Esophagus muscularis mucosa (tissue), 3 donors: ENCODE data around the gene WDFY3.

Experiments
- POLR2A ChIP-seq: fragments of 450-650 bp; IDR thresholded peaks from one replicate; pipeline ENCODE4 v1.6.1; 2017; ENCODE audit warnings: antibody characterized with exemption, moderate library complexity, mild to moderate bottlenecking, low read depth
- TF ChIP-seq, protein P1 (sequence below), 3 experiments: fragments of 200-600 bp in 2 of 3; fragments of 450-650 bp in 1 of 3; sonication (generic) in 2 of 3; IDR thresholded peaks; one replicate each; pipeline ENCODE4 v1.5.1; 2017 to 2019; ENCODE audit warnings: antibody characterized with exemption in 3 of 3, mild to moderate bottlenecking in 2 of 3, moderate library complexity in 1 of 3

DNA sequence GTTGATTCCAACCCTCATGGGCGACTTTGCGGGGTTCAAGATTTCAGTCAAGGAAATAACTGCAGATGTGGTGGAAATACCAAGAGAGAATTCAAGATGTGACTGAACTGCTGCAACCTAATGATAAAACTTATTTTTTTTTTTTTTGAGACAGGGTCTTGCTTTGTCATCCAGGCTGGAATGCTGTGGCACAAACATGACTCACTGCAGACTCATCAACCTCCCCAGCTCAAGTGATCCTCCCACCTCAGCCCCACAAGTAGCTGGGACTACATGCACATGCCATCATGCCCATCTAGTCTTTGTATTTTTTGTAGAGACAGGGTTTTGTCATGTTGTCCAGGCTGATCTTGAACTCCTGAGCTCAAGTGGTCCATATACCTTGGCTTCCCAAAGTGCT, 19.5 kb upstream of the WDFY3 start:
- TF ChIP-seq, protein P1, sequence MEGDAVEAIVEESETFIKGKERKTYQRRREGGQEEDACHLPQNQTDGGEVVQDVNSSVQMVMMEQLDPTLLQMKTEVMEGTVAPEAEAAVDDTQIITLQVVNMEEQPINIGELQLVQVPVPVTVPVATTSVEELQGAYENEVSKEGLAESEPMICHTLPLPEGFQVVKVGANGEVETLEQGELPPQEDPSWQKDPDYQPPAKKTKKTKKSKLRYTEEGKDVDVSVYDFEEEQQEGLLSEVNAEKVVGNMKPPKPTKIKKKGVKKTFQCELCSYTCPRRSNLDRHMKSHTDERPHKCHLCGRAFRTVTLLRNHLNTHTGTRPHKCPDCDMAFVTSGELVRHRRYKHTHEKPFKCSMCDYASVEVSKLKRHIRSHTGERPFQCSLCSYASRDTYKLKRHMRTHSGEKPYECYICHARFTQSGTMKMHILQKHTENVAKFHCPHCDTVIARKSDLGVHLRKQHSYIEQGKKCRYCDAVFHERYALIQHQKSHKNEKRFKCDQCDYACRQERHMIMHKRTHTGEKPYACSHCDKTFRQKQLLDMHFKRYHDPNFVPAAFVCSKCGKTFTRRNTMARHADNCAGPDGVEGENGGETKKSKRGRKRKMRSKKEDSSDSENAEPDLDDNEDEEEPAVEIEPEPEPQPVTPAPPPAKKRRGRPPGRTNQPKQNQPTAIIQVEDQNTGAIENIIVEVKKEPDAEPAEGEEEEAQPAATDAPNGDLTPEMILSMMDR (IDR thresholded peaks at IDR 0.05): no peak
- TF ChIP-seq POLR2A: no peak
